Measurements from ENCODE around the gene PRDX6.
A peak's percentile ranks its signal among the peaks of the same experiment; 100 is the strongest.

The PRDX6 gene

DNA sequence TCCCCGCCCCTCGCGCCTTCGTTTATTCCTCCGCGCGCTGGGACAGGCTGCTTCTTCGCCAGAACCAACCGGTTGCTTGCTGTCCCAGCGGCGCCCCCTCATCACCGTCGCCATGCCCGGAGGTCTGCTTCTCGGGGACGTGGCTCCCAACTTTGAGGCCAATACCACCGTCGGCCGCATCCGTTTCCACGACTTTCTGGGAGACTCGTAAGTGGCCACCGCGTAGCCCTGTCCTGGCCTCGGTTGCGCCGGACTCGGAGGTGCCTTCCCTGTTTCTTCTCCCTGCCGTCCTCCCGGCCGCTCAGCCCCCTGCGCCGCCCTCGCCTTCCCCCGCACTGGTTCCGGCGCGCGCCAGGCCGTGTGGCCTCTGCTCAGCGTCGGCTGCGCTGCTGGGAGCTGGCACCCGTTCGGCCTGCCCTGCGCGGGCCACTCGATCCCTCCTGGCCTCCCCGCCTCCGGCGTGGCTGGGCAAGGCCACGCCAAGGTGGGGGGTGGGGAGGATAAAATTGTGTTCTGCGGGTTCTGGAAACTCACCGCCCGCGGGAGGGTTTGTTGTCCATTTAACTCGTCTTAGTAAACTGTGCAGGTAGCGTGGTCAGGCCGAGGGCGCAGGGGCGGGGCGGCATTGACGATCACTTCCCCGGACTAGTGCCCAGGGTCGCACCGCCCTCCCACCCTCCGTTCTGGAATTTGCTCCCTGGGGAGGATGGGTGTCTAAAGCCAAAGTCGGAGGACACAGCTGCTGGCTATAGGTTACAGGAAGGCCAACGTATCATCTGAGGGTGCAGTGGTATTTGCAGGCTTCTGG lies at the start of gene PRDX6:
PRDX6 (plus strand) TSS at position 50 of the 808 bp plus-strand sequence; CDS start at position 113, 63 bp downstream.
- peak within 1 kb of the TSS; percentile 90 to 97 for H3K4me3 ChIP-seq
- intact Hi-C loops (cut with DNase I; ENCODE audit: low total_unique reads), result loop anchor here (2.0 to 10.0 kb wide), 5 partner anchors 45 to 547 kb away; partner anchors contain the start of genes CENPL, DARS2, KLHL20 and RC3H1
- peak; percentile 90 to 94 for DNase-seq
- peaks cover 0 to 61% (median 38%) of the 10 kb centered on the region in 4 donors for H3K4me1 ChIP-seq
- H3K27me3 ChIP-seq, result no peaks in the 10 kb centered on the region
- H3K27ac ChIP-seq, result peak within 1 kb of the TSS; percentile 99 to 100
- peaks cover 15 to 25% (median 21%) of the 10 kb centered on the region in 3 donors for H3K36me3 ChIP-seq
- TF ChIP-seq CTCF (IDR thresholded peaks at IDR 0.05), result peak in 1 of 2 experiments; percentile 12
- H3K9me3 ChIP-seq, result no peaks in the 10 kb centered on the region

- Histone ChIP-seq H3K4me3 (peak overlapping the region; percentile 25 to 30), H3K27me3 (no peaks in the 10 kb centered on the region), H3K4me1 (peaks cover 0 to 25% (median 15%) of the 10 kb centered on the region in 4 donors), H3K36me3 (no peaks in the 10 kb centered on the region), H3K27ac (peak overlapping the region; percentile 69 to 77), H3K9me3 (no peaks in the 10 kb centered on the region)
- intact Hi-C loops (cut with DNase I; ENCODE audit: low total_unique reads), result loop anchor here (5.0 to 10.0 kb wide), 2 partner anchors 48 to 395 kb away; partner anchors contain the start of genes CENPL, DARS2 and PRDX6
- DNase-seq, result peak; percentile 88 to 90
- peak; percentile 39 to 44 for TF ChIP-seq CTCF (IDR thresholded peaks at IDR 0.05)
These were observed 47.4 kb upstream of the PRDX6 start for GRCh38 chr1:173429471-173430402.

GRCh38 chr1:173430677-173431303 lies 46.3 kb upstream of the PRDX6 start:
- DNase-seq, result no peak
- H3K9me3 ChIP-seq, result no peaks in the 10 kb centered on the region
- no peaks in the 10 kb centered on the region for H3K36me3 ChIP-seq
- H3K4me1 ChIP-seq, result peaks cover 0 to 25% (median 15%) of the 10 kb centered on the region in 4 donors
- no peak for TF ChIP-seq CTCF (IDR thresholded peaks at IDR 0.05)
- peak overlapping the region; percentile 69 to 77 for H3K27ac ChIP-seq
- H3K27me3 ChIP-seq, result no peaks in the 10 kb centered on the region
- intact Hi-C loops (cut with DNase I; ENCODE audit: low total_unique reads), result loop anchor here (5.0 kb wide), 1 partner anchor 47 kb away; the partner anchor contains the start of gene PRDX6
- no peak overlapping the region for H3K4me3 ChIP-seq

- DNase-seq, result peak; percentile 89 to 94
- Histone ChIP-seq H3K27me3 (no peaks in the 10 kb centered on the region), H3K36me3 (no peaks in the 10 kb centered on the region), H3K4me1 (peaks cover 0 to 25% (median 15%) of the 10 kb centered on the region in 4 donors), H3K9me3 (no peaks in the 10 kb centered on the region), H3K27ac (no peak overlapping the region), H3K4me3 (no peak overlapping the region)
- TF ChIP-seq CTCF (IDR thresholded peaks at IDR 0.05), result peak; percentile 73 to 82
- intact Hi-C loops (cut with DNase I; ENCODE audit: low total_unique reads), result loop anchor here (5.0 kb wide), 1 partner anchor 46 kb away; the partner anchor contains the start of gene PRDX6
These were observed 45.7 kb upstream of the PRDX6 start for GRCh38 chr1:173431304-173432045.

Measured in tibial artery (tissue), 4 donors.